Stimulated activated CD8-positive, alpha-beta memory T cell treated with anti-CD3 and anti-CD28 coated beads, Interleukin-15, amount 100 ng/mL, for 24 hours (primary cell): Measurements from ENCODE around the gene RAD51B.

Experiments used
- DNase-seq: peaks from one replicate; pipeline ENCODE4 v3.0.0-alpha.2; 2020; ENCODE audit warnings: low read depth

The RAD51B gene

DNA sequence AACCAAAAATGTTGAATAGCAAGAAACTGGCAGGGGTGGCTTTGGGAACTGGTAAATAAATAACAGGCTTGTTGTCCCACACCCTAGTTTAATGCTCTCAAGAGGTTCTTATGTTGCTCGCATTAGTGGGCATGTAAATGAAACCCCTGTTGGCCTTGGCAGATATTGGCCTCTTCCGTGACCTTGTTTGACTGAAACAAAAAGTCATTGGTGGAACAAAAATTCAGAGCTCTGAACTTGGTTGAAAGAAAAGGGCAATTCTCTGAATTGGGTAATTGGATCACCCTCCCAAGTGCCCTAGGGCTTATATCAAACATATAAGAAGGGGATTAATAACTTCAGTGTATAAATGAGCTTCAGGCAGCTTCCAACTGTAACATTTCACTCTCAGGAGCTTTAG is 547.1 kb downstream of the RAD51B start:
- no peak for DNase-seq

DNA sequence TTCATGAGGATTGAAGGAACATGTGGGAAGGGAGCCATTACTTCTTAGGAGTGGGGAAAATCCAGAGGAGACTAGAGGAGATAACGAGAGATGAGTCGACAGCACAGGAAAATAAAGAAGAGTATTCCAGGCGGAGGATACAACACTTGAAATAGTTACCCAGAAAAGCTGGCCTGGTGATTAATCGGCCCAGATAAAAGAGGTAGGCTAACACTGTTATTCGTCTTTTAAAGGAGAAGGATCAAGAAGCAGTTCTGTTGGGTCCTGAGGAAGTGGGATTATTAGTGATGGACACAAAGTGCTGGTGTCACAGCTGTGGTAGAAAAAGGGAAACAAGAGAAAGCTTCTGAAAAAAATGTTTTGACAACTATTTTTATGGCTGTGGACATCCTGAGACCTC is 548.0 kb downstream of the RAD51B start:
- DNase-seq, result no peak

DNA sequence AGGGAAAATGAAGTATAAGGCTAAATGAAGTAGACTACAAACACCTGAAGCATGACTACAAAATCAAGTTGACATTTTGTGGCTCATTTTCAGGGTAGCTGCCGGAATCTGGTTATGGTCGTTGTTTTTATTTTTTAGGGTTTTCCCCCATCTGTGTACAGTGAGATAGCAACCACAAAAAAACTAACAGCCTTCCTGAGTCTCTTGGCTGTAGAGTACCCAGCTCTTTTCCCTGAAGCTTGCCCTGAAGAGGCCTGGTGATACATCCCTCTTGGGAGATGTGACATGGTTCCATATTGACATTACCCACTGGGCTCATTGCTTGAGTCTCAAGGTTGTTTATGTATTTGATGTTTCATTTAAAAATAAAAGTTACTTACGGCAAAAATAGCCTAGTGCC is 549.3 kb downstream of the RAD51B start:
- no peak for DNase-seq

DNA sequence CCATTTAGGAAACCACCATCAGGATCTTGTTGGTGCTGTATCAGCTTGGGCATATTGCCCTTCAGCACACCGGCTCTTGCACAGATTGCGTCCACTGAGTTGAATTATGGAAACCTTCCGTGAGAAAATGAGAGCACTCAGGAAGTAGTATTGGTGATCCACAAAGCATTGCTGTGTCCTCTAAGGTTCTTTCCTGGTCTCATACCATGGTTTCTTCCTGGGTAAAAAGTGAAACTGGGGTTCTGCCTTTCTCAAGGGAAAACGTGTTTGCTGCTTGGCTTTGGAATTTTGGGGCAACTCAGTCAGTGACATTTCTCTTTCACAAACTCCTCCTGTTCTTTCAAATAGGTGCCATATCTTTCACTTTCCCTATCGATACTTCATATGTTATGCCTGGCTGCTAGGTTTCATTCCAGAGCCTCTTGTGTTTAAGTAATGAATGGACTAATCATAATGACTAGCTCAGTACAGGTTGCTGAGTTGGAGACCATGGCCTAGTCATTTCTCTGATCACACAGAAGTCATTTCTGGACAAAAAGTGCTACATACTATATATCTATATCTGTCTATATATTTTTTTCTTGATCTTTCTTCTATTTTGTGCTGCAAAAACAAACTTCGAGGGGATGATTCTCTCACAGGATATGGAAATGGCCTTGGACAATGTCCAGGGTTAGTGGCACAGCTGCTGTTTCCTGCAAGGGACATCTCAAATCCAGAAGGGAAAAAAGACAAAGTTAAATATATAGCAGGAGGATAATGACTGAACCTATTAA is 549.9 kb downstream of the RAD51B start:
- no peak for DNase-seq

DNA sequence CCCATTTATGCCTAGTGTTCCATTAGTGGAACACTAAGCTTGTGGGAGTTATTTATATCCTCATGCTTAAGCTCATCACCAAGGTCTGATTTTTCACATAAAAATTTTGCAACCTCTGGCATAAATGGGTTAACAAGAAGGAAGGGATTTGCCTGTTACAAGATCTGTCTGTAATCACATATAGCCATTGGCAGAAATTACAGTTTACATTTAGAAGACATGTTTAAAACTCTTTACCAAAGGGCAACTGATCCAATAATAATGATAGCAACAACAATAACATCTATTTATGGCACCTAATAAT is 550.4 kb downstream of the RAD51B start:
- no peak for DNase-seq

DNA sequence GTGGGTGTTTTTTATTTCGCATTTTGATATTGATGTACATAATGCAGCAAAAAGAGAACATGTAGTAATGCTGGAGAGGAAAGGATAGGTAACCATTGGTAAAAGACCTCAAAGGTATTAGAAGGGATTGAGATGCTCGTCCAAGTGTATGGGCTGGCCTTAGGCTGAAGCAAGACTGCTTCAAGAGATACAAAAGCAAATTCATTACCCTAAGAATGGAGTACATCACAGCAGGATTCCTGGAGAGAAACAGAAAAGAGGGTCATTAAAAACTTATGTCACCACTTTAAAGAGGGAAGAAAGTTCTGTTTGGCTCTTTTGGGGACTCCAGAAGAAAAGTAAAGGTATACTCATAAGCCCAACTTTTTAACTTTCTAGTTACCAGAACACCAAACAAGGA is 552.8 kb downstream of the RAD51B start:
- DNase-seq, result no peak

DNA sequence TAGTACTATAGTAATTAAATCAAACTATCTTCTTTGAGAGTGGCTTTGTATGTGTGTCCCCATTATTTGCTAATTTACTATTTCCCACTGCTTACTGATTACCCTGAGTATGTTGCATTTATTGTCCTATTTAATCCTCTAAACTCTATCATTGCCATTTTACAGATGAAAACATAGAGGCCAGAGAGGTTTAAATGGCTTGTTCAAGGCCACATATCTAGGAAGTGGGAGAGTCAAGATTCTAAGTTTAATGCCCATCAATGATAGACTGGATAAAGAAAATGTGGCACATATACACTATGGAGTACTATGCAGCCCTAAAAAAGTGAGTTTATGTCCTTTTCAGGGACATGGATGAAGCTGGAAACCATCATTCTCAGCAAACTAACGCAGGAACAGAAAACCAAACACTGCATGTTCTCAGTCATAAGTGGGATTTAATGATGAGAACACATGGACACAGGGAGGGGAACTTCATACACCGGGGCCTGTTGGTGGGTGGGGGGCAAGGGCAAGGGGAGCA is 553.6 kb downstream of the RAD51B start:
- DNase-seq, result no peak

DNA sequence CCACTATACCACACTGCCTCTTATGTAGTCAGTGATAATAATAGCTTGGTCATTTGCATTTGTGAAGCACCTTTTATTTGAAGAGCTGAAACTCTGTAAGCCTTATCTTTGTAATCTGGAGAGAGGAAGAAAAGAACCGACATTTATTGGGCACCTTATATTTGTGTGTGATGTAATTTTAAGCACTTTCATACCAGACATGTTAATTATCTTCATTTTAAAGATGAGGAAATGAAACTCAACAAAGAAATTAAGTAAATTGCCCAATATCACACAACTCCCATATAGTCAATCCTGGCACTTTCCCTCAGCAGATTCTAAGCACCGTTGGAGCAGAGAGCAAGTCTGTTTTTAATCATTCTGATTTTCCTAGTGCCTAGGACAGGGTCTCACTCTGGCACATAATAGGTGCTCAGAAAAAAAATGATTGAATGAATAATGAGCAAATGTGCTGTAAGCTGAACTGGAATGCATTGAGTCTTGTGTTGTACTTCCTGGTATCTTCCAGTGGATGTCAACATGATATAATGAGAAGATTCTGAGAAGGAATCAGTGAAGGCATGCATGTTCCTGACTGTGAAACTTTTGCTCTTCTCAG is 554.4 kb downstream of the RAD51B start:
- DNase-seq, result no peak

DNA sequence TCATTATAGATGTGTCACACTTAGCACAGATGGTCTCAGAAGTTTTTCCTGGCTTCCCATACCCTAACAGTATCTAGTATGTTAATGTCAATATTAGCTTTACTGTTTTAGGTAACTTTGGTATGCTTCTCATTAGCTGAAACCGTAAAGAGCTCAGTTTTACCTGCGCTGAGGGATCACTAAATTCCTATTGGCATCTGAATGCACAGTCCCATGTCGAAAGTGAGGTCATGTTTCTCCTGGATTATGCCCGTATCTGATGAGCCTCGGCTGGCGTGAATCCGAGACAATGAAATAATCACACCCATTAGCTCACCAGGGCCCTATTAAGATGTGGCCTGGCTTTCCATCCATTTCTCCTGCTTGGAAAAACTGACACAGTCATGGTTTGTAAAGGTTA is 555.1 kb downstream of the RAD51B start:
- no peak for DNase-seq

DNA sequence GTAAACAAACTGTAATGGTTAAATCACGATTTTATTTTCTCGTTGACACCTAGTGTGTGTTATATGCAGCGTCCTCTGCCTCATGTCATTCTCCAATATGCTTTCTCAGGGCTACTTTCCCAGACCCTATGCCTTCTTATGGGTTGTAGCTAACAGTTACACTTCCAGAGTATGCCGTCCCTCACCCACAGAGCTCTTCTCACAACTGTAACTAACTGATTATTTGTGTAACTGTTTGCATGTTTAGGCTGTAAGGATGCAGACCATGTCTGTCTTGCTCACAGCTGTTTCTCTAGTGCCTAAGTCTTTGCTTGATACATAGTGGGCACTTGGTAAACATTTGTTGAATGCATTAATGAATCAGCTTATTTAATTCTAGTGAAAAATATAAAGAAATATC is 555.8 kb downstream of the RAD51B start:
- DNase-seq, result no peak

DNA sequence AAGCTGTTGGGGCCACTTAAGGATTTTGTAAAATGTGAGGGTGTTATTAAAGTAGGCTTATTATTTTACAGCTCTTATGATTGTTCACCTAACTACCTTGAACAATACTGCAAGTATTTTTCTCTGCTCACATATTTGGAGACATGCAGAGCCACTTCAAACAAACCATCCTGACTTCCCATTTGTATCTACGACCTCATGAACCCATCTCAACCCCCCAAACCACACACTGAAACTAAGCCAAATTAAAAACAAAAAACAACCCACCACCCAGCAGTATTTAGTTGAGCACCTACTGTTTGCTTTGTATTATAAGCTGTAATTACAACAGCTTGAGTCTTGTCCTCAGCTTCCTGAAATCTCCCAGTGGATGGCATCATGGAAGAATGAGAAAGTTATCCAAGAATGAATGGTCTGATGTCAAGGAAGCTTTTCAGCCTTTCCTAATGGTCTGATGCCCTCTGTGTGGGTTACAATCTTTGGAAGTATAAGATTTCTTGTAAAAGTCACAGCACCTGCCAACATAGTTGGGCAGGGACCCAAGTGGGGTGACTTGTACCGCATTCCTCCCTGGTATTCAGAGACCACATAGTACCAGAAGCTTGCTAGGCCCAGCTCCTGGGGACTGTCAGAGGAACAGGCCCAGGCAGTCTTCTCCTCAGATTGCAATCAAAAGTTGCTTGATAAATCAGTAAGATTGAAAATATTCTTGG is 556.6 kb downstream of the RAD51B start:
- DNase-seq, result no peak

DNA sequence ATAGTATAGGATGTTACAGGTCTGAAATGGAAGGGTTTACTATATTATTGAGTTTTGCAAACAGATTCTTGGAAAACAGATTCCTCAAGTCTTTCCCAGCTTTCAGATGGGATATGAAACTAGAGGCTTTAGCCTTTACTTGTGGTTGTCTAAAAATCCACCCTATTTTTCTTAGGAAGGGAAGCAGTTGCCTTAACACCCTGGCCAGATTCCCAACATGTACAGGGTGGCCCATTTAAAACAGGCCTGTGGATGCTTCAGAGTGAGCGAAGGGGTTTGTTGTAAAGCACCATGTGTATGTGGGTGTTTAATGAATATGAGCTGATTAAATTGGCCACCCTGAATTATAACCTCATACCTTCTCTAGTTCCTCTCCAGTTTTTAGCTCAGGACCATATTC is 557.4 kb downstream of the RAD51B start:
- no peak for DNase-seq

DNA sequence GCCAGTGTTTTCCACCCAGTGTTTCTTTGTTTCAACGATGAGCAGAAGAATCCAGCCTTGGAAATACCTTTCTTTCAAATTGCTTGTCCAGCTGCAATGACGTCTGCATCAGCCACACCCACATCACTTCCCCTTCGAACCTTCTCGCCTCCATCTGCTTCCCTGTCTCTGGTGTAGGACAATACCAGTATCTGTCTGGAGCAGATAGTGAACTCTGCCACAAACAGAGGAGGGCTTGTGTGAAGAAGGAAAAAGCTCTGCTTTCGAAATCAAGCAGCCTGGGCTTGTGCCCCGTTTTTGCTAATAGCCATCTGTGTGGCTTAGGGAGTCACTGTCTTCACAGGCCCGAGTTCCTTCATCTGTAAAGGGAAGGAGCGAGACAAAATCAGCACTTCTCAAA is 557.9 kb downstream of the RAD51B start:
- DNase-seq, result no peak

DNA sequence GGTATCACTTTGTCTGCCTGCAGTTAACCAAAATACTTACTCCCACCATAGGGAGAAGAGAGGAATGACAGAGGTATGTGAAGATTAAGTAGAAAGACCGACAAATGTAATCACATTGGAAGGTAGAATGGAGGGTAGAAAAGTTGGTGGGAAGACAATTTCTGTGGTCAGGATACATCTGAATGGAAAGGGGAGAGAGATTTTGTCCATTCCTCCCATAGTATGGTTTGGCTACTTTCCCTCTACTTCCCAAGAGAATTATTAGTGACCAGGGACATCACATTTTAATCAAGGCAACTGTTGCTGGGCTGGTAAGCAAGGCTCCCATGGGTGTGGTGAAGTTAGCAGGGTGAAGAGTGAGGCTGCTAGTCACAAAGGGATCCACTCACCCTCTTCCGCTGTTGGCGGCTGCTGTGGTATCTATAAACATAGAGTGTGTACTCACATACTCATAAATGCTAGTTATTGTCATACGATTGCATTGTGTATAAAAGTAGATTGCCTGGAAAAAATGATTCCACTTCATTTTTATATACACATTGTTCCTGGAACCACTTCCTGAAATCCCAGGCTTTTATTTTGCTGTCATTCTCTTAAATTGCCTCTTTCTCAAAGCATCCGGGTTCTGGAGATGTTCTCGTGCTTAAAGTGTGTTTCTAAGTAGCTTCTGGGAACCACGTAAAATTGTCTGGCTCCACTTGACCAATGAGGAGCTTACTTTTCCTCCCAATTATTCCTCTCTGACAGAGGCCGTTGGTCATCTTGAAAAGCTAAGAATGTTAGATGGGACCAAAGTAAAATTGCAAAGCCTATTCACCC is 560.1 kb downstream of the RAD51B start:
- no peak for DNase-seq

DNA sequence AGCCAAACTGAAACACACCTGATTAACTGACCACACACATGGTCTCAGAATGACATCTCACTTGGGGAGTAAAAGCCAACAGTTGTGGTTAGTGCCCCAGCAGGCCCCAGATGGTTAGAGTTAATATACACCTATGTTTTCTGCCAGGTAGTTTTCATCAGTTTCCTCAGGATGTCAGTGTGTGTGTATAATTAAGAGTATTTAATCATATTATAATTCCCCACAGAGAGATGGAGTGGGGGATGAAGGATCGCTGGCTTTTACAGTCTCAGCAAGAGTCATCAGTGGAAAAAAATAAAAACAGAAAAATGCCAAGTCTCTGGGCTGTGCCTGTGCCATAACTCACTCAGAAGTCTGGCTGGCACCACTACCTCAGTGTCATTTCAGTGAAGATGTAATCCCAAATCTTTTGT is 560.8 kb downstream of the RAD51B start:
- DNase-seq, result no peak

DNA sequence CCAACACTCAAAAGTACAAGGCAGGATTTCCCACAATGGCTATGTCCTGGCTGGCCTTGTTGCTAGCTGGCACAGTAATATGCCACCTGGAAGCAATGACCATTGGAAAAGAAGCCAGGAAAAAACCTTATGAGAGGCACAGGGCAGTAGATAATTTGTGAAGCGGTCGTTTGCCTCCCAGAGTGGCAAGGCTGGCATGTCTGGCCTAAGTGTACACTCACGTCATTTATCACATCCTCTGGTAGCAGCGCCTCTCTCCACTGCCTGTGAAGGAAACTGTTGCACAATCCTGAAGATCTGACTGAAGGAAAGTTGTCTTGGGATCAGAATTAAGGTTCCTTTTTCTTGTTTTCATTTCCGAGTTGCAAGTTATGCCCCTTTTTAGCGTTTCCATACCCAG is 564.8 kb downstream of the RAD51B start:
- no peak for DNase-seq

DNA sequence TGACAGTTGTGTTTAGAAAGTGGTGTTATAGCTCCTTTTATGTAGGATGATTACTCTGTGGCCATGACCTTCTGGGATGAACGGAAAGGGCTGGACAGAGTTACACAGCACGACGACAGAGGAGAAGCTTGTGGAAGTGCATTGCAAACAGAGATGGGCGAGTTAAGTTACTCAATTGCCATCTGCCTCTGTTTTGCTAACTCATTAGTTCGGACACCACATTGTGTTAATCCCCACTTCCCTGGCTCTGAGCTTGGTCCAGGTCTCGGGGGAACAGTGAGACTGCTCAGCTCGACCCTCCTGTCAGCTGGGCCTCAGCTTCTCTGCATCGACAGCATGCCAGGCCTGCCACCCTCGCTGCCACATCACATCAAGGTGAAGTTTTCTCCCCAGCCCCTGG is 565.3 kb downstream of the RAD51B start:
- no peak for DNase-seq

DNA sequence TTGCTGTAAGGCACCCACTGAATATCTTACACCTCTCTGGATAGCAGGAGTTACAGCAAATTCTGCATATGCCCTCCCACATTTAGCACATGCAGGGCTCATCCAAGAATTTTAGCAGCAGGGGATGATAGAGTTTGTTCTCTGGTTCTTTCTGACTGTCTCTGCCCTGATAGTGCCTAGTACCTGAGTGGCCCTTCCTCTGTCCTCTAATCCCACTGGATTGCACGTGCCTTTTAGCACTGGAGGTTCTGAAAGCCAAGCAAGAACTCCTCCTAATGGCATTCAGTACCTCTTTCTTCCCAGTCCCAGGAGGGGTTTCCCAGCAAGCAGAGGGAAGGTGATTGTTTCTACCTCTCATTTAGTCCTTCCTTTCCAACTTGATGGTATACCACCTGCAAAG is 566.9 kb downstream of the RAD51B start:
- no peak for DNase-seq

DNA sequence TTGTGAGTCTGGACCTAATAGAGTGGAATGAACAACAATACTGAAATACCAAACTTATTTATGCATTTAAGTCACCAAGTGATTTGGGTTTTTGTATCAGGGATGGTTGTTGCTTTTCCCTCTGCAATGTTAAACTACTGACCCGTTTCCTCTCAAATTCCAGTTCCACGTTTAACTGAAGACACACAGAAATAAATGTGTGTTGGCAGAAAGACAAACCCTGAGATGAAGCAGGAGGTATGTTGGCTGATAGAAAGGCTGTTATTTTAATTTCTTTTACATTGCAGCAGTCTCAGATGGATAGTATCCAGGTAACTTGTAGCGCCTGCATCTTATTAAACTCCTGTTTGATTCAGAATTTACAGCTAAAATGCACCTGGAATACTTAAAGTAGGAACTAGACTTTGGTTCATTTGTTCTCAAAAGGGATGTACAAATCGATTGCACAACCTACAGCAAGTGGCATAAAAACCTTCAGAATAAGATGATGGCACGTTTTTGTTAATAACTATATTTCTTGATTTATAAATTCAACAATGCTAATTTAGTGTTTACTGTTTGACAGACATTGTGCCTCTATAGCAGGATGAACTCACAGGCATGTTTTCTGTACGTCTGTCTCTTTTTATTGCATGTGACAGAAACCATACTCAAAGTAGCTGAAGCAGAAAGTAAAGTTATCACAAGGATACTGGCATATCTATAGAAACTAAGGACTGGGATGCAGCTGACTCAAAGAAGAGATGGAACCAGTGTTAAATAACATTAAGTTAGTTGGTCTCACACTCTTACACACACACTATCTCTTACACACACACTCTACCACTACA is 567.6 kb downstream of the RAD51B start:
- DNase-seq, result no peak

DNA sequence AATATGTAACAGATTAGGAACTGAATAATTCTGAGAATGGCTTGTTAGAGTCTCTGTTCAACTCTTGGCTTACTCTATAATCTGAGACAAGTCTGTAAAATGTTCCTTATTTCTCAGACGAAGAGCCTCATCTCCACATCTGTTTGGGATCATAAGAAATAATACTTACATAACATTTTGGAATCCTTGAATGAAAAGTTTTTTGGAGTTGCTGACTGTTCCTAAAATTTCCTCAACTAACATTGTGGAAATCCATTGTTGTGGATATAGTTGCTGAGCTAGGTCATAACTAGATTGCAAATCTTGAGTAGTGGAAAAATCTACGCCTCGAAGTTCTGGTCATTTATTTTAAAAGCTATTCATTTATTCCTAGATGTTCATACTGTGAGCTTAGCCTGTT is 570.4 kb downstream of the RAD51B start:
- no peak for DNase-seq

DNA sequence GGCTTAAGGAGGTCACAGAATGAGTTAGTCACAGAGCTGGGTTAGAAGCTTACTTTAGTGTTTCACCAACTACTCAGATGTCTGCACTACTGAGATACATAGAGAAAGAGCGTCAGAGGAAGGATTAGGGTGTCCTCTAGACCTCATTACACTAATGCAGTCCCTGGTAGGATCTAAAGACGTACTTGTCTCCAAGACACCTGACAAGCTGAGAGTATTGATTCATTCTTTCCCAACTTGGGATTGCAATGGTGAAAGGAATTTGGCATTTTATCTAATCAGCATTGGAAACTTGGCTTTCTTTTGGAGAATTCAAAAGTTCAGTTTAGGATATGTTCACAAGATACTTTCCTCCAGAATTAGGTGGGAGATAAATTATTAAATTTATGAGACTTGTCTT is 571.2 kb downstream of the RAD51B start:
- DNase-seq, result no peak
